Measurements from ENCODE around the gene POLDIP2.

The POLDIP2 gene

GRCh38 chr17:28330671-28331070 is 26.7 kb downstream of the POLDIP2 start:
- Histone ChIP-seq H3K9ac (ENCODE audit: low read length) (no peak overlapping the region), H3K9me2 (replicated peaks; ENCODE audit: insufficient read depth, low read length) (no peaks in the 10 kb centered on the region), H2AFZ (ENCODE audit: low read length) (no peak overlapping the region), H3K4me1 (ENCODE audit: low read length) (peaks cover 8% of the 10 kb centered on the region), H3K27ac (ENCODE audit: low read length) (no peak overlapping the region), H3F3A (ENCODE audit: insufficient read depth, low read length) (no peaks in the 10 kb centered on the region), H3K27me3 (replicated peaks; ENCODE audit: insufficient read depth, low read length) (no peaks in the 10 kb centered on the region), H3K36me3 (replicated peaks; ENCODE audit: insufficient read depth, low read length) (0 out of 2 replicates have a peak, but pooled peaks cover 4% of the 10 kb centered on the region), H3K79me2 (ENCODE audit: low read length) (peaks cover 41% of the 10 kb centered on the region), H4K20me1 (ENCODE audit: insufficient read depth, low read length) (no peaks in the 10 kb centered on the region), H3K4me3 (ENCODE audit: low read length) (no peak overlapping the region), H3K4me2 (ENCODE audit: low read depth, low read length) (no peak overlapping the region), H3K9me3 (replicated peaks; ENCODE audit: insufficient read depth, low read length) (no peaks in the 10 kb centered on the region)
- TF ChIP-seq CTCF (IDR thresholded peaks at IDR 0.05; ENCODE audit: low read length), result no peak
- no peak for TF ChIP-seq EZH2phosphoT487 (IDR thresholded peaks at IDR 0.05; ENCODE audit: low read length)
- TF ChIP-seq EZH2 (optimal IDR thresholded peaks at IDR 0.05; ENCODE audit: low read depth, low read length), result no peak
- DNase-seq, result no peak

GRCh38 chr17:28328325-28328724 is 29.0 kb downstream of the POLDIP2 start:
- Histone ChIP-seq H3F3A (ENCODE audit: insufficient read depth, low read length) (peaks cover 4% of the 10 kb centered on the region; the same call in 1 of the 2 replicates), H2AFZ (ENCODE audit: low read length) (no peak overlapping the region), H3K79me2 (ENCODE audit: low read length) (peaks cover 46% of the 10 kb centered on the region), H3K9me2 (replicated peaks; ENCODE audit: insufficient read depth, low read length) (no peaks in the 10 kb centered on the region), H3K36me3 (replicated peaks; ENCODE audit: insufficient read depth, low read length) (0 out of 2 replicates have a peak, but pooled peaks cover 4% of the 10 kb centered on the region), H3K4me1 (ENCODE audit: low read length) (no peaks in the 10 kb centered on the region), H3K9me3 (replicated peaks; ENCODE audit: insufficient read depth, low read length) (no peaks in the 10 kb centered on the region), H3K4me2 (ENCODE audit: low read depth, low read length) (no peak overlapping the region), H3K27me3 (replicated peaks; ENCODE audit: insufficient read depth, low read length) (no peaks in the 10 kb centered on the region), H3K4me3 (ENCODE audit: low read length) (no peak overlapping the region), H3K9ac (ENCODE audit: low read length) (no peak overlapping the region), H4K20me1 (ENCODE audit: insufficient read depth, low read length) (no peaks in the 10 kb centered on the region), H3K27ac (ENCODE audit: low read length) (no peak overlapping the region)
- no peak for TF ChIP-seq EZH2phosphoT487 (IDR thresholded peaks at IDR 0.05; ENCODE audit: low read length)
- TF ChIP-seq EZH2 (optimal IDR thresholded peaks at IDR 0.05; ENCODE audit: low read depth, low read length), result no peak
- TF ChIP-seq CTCF (IDR thresholded peaks at IDR 0.05; ENCODE audit: low read length), result no peak
- no peak for DNase-seq

GRCh38 chr17:28327709-28328108 is 29.6 kb downstream of the POLDIP2 start:
- TF ChIP-seq EZH2phosphoT487 (IDR thresholded peaks at IDR 0.05; ENCODE audit: low read length) (no peak), CTCF (IDR thresholded peaks at IDR 0.05; ENCODE audit: low read length) (no peak), EZH2 (optimal IDR thresholded peaks at IDR 0.05; ENCODE audit: low read depth, low read length) (no peak)
- Histone ChIP-seq H3F3A (ENCODE audit: insufficient read depth, low read length) (peaks cover 4% of the 10 kb centered on the region; the same call in 1 of the 2 replicates), H3K79me2 (ENCODE audit: low read length) (peaks cover 51% of the 10 kb centered on the region), H3K4me1 (ENCODE audit: low read length) (no peaks in the 10 kb centered on the region), H3K9ac (ENCODE audit: low read length) (no peak overlapping the region), H3K27ac (ENCODE audit: low read length) (no peak overlapping the region), H2AFZ (ENCODE audit: low read length) (no peak overlapping the region), H3K4me3 (ENCODE audit: low read length) (no peak overlapping the region), H4K20me1 (ENCODE audit: insufficient read depth, low read length) (no peaks in the 10 kb centered on the region), H3K27me3 (replicated peaks; ENCODE audit: insufficient read depth, low read length) (no peaks in the 10 kb centered on the region), H3K4me2 (ENCODE audit: low read depth, low read length) (no peak overlapping the region), H3K36me3 (replicated peaks; ENCODE audit: insufficient read depth, low read length) (0 out of 2 replicates have a peak, but pooled peaks cover 4% of the 10 kb centered on the region), H3K9me3 (replicated peaks; ENCODE audit: insufficient read depth, low read length) (no peaks in the 10 kb centered on the region), H3K9me2 (replicated peaks; ENCODE audit: insufficient read depth, low read length) (no peaks in the 10 kb centered on the region)
- no peak for DNase-seq
